K562 (cell line): ENCODE measurements around the gene FAF2. TPM values are rescaled to one million over a fixed set of nuclear protein-coding genes. Genes with fewer than 3 reads are reported as not detected.

Experiments
- BRF1 ChIP-seq: IDR thresholded peaks from 3 replicates; pipeline ENCODE4 v1.6.1; 2011; ENCODE audit warnings: borderline replicate concordance, mild to moderate bottlenecking; ENCODE audit not compliant: insufficient read length; ENCODE audit errors: extremely low read depth
- CAMTA2 ChIP-seq: fragments of 250-450 bp; sonication (Bioruptor Pico); conservative IDR thresholded peaks from 2 replicates; pipeline ENCODE4 v1.5.1; 2022
- DNMT1 ChIP-seq: fragments of 450-650 bp; IDR thresholded peaks from 2 replicates; pipeline ENCODE4 v1.6.1; 2016; ENCODE audit warnings: antibody characterized with exemption, mild to moderate bottlenecking
- EGR1 ChIP-seq: fragments of 450-650 bp; conservative IDR thresholded peaks from 2 replicates; pipeline ENCODE4 v1.6.1; 2017; ENCODE audit warnings: mild to moderate bottlenecking
- SREBF2 ChIP-seq: sonication (generic); formaldehyde crosslinking; IDR thresholded peaks from 2 replicates; pipeline ENCODE4 v1.4.0; 2020; ENCODE audit warnings: mild to moderate bottlenecking, missing genetic modification reagents
- polyA plus RNA-seq, 8 experiments: library from polyadenylated mRNA; depleted of rRNA in 4 of 8; stranded (reverse) in 5 of 8; unstranded in 3 of 8; fragments of >200 nt; fragmentation: Nextera tagmentation in 2 of 8; fragmentation: Illumina TruSeq in 1 of 8; extraction: Ambion mirVana in 2 of 8; extraction: Trizol in 1 of 8; gene quantifications; 2 replicates each; pipeline versions ENCODE4 v1.2.1 to v1.2.3, GENCODE V29; 2011 to 2014; ENCODE audit warnings: inconsistent platforms in 1 of 8, missing spikeins in 1 of 8
- total RNA-seq, 7 experiments: library from RNA; depleted of rRNA in 6 of 7; stranded (reverse); fragments of >200 nt in 6 of 7; fragmentation: Illumina TruSeq in 2 of 7; extraction: Trizol in 2 of 7; gene quantifications; 2 replicates each; pipeline versions ENCODE4 v1.2.1 to v1.2.3, GENCODE V29; 2011 to 2021; ENCODE audit warnings: low replicate concordance in 1 of 7
- TF ChIP-seq, protein P1 (sequence below), 2 experiments: fragments of 450-650 bp in 1 of 2; sonication (generic) in 1 of 2; formaldehyde crosslinking in 1 of 2; IDR thresholded peaks; 2 replicates each; pipeline versions ENCODE4 v1.7.1 to v1.9.0; 2016 to 2022; ENCODE audit warnings: inconsistent platforms in 1 of 2, mild to moderate bottlenecking in 1 of 2, missing genetic modification reagents in 1 of 2
- TF ChIP-seq, protein P2 (sequence below): fragments of 250-450 bp; sonication (Bioruptor Pico); IDR thresholded peaks from 2 replicates; pipeline ENCODE4 v1.9.0; 2021; ENCODE audit warnings: mild to moderate bottlenecking
- TF ChIP-seq, protein P3 (sequence below): fragments of 450-650 bp; IDR thresholded peaks from 2 replicates; pipeline ENCODE4 v1.6.1; 2018; ENCODE audit not compliant: partially characterized antibody

Gene FAF2
- total and polyA plus RNA-seq, 9 of the 15 experiments (the other 6 are each of a cell fraction or from before 2014, with no cell fraction given) = 25.0 to 44.6 (median 36.1) TPM

DNA sequence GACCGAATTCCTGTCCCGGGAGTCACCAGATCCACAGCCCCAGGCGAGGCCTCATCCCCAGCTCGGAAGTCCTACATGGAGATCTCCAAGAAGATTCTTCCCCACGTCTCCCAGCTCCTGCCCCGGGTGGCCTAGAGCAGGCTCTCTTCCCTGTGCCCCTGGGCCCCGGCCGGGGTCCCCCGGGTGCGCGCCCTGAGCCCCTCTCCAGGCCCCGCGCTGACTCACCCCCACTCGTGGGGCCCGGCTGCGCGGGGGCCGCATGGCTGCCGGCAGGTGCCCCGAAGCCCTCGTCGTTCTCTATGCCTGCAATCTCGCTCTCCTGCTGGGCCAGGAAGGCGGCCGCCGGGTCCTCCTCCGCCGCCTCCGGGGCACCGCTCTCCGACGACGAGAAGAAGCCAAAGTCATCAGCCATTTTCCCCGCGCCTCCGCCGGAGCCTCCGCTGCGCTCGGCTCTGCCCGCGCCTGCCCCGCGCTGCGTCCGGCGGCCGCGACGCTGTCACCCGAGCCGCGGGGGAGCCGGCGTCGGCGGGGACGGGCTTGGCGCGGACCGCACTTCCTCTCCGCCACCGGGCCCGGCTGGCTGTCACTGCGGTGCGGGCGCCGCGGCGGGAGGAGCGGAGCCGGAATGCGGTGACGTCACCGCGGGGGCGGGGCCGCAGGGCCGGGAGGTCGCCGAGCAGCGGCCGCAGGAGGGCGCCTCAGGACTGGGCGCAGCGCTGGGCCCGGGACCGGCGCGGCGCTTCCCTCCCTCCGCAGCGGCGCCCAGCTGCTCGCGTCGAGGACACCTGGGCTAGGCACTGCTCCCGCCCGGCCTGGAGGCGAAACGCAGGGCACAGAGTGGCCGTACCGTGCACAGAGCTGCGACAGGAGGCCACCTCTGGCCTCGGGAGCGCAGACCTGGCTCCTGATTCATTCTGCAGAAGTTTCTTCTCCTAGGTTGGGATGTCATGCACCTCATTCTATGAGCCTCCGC is 31.9 kb upstream of the FAF2 start, which contains the start of gene CLTB (continued):
- TF ChIP-seq, protein P1, sequence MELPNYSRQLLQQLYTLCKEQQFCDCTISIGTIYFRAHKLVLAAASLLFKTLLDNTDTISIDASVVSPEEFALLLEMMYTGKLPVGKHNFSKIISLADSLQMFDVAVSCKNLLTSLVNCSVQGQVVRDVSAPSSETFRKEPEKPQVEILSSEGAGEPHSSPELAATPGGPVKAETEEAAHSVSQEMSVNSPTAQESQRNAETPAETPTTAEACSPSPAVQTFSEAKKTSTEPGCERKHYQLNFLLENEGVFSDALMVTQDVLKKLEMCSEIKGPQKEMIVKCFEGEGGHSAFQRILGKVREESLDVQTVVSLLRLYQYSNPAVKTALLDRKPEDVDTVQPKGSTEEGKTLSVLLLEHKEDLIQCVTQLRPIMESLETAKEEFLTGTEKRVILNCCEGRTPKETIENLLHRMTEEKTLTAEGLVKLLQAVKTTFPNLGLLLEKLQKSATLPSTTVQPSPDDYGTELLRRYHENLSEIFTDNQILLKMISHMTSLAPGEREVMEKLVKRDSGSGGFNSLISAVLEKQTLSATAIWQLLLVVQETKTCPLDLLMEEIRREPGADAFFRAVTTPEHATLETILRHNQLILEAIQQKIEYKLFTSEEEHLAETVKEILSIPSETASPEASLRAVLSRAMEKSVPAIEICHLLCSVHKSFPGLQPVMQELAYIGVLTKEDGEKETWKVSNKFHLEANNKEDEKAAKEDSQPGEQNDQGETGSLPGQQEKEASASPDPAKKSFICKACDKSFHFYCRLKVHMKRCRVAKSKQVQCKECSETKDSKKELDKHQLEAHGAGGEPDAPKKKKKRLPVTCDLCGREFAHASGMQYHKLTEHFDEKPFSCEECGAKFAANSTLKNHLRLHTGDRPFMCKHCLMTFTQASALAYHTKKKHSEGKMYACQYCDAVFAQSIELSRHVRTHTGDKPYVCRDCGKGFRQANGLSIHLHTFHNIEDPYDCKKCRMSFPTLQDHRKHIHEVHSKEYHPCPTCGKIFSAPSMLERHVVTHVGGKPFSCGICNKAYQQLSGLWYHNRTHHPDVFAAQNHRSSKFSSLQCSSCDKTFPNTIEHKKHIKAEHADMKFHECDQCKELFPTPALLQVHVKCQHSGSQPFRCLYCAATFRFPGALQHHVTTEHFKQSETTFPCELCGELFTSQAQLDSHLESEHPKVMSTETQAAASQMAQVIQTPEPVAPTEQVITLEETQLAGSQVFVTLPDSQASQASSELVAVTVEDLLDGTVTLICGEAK (IDR thresholded peaks at IDR 0.05) = no peak
- TF ChIP-seq, protein P1 (CRISPR knock-in tag; IDR thresholded peaks at IDR 0.05) = no peak
- TF ChIP-seq, protein P2, sequence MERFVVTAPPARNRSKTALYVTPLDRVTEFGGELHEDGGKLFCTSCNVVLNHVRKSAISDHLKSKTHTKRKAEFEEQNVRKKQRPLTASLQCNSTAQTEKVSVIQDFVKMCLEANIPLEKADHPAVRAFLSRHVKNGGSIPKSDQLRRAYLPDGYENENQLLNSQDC = no peak
- no peak for TF ChIP-seq DNMT1
- no peak for TF ChIP-seq CAMTA2 (CRISPR knock-in tag)
- no peak for TF ChIP-seq BRF1
- TF ChIP-seq EGR1 = peak; percentile 27
- TF ChIP-seq SREBF2 (CRISPR knock-in tag) = no peak
- TF ChIP-seq, protein P3, sequence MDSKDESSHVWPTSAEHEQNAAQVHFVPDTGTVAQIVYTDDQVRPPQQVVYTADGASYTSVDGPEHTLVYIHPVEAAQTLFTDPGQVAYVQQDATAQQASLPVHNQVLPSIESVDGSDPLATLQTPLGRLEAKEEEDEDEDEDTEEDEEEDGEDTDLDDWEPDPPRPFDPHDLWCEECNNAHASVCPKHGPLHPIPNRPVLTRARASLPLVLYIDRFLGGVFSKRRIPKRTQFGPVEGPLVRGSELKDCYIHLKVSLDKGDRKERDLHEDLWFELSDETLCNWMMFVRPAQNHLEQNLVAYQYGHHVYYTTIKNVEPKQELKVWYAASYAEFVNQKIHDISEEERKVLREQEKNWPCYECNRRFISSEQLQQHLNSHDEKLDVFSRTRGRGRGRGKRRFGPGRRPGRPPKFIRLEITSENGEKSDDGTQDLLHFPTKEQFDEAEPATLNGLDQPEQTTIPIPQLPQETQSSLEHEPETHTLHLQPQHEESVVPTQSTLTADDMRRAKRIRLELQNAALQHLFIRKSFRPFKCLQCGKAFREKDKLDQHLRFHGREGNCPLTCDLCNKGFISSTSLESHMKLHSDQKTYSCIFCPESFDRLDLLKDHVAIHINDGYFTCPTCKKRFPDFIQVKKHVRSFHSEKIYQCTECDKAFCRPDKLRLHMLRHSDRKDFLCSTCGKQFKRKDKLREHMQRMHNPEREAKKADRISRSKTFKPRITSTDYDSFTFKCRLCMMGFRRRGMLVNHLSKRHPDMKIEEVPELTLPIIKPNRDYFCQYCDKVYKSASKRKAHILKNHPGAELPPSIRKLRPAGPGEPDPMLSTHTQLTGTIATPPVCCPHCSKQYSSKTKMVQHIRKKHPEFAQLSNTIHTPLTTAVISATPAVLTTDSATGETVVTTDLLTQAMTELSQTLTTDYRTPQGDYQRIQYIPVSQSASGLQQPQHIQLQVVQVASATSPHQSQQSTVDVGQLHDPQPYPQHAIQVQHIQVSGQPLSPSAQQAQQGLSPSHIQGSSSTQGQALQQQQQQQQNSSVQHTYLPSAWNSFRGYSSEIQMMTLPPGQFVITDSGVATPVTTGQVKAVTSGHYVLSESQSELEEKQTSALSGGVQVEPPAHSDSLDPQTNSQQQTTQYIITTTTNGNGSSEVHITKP = no peak
